IMR-90 (cell line): Measurements from ENCODE around the gene MYLK4. TPM values are rescaled to one million over a fixed set of nuclear protein-coding genes. Genes with fewer than 3 reads are reported as not detected.

Experiments used
- ATAC-seq: fragments of 200-7000 bp; cut with Tn5 transposase; 2 replicates; pipeline ENCODE4 v1.9.1; 2020; ENCODE audit warnings: low read depth, mild to moderate bottlenecking, moderate library complexity
- BruUV-seq: library from RNA; stranded (reverse); fragments of 400-500 nt; replicated peaks from 2 replicates; lab custom pipeline; 2021; lab: Mats Ljungman, UMichigan
- CTCF ChIA-PET: fragments of 300-600 bp; formaldehyde crosslinking; extraction: SDS; loops from one replicate; lab custom pipeline; 2021; ENCODE audit warnings: antibody characterized with exemption; lab: Yijun Ruan, JAX
- POLR2A ChIA-PET: fragments of 300-600 bp; sonication (Branson Sonifier 250); formaldehyde crosslinking; loops from one replicate; lab custom pipeline; 2022; ENCODE audit warnings: antibody characterized with exemption; ENCODE audit not compliant: unreplicated experiment; lab: Charles Lee
- DNase-seq: peaks from one replicate; pipeline ENCODE4 v3.0.0; 2013
- H2AFZ ChIP-seq: replicated peaks from 2 replicates; pipeline ENCODE3; 2013; ENCODE audit warnings: low read length, mild to moderate bottlenecking; ENCODE audit not compliant: poor library complexity
- H2AK5ac ChIP-seq: 2 replicates; pipeline ENCODE4 v1.6.1; 2013; ENCODE audit warnings: low read depth, low read length, inconsistent platforms
- H2AK9ac ChIP-seq: replicated peaks from 2 replicates; pipeline ENCODE3; 2013; ENCODE audit warnings: mild to moderate bottlenecking, low read depth, low read length, moderate library complexity; ENCODE audit not compliant: poor library complexity
- H2BK120ac ChIP-seq: 2 replicates; pipeline ENCODE4 v1.6.1; 2013; ENCODE audit warnings: low read depth, low read length, inconsistent platforms
- H2BK15ac ChIP-seq: 3 replicates; pipeline ENCODE4 v1.6.1; 2013; ENCODE audit warnings: low read depth, low read length, inconsistent platforms
- H2BK20ac ChIP-seq: 2 replicates; pipeline ENCODE4 v1.6.1; 2013; ENCODE audit warnings: low read depth, mild to moderate bottlenecking, inconsistent platforms, low read length, moderate library complexity
- H2BK5ac ChIP-seq: 2 replicates; pipeline ENCODE4 v1.6.1; 2013; ENCODE audit warnings: mild to moderate bottlenecking, low read depth, low read length, inconsistent platforms; ENCODE audit not compliant: poor library complexity, severe bottlenecking
- H3K14ac ChIP-seq: replicated peaks from 2 replicates; pipeline ENCODE4 v1.6.1; 2013; ENCODE audit warnings: low read depth, low read length, inconsistent platforms
- H3K18ac ChIP-seq: 2 replicates; pipeline ENCODE4 v1.6.1; 2013; ENCODE audit warnings: low read depth, low read length, control low read depth
- H3K23ac ChIP-seq: 2 replicates; pipeline ENCODE4 v1.6.1; 2013; ENCODE audit warnings: low read depth, low read length, inconsistent platforms
- H3K27ac ChIP-seq: 2 replicates; pipeline ENCODE4 v1.5.1; 2013; ENCODE audit warnings: mild to moderate bottlenecking, control low read depth, low read length; ENCODE audit not compliant: insufficient read depth
- H3K27me3 ChIP-seq: 2 replicates; pipeline ENCODE4 v1.6.1; 2013; ENCODE audit warnings: low read length; ENCODE audit not compliant: control insufficient read depth, insufficient read depth
- H3K36me3 ChIP-seq: 2 replicates; pipeline ENCODE4 v1.6.1; 2013; ENCODE audit warnings: low read length, mixed read lengths; ENCODE audit not compliant: control insufficient read depth, insufficient read depth
- H3K4ac ChIP-seq: 2 replicates; pipeline ENCODE4 v1.6.1; 2013; ENCODE audit warnings: low read depth, low read length, inconsistent platforms
- H3K4me1 ChIP-seq: 2 replicates; pipeline ENCODE4 v1.6.1; 2013; ENCODE audit warnings: low read length, mixed read lengths; ENCODE audit not compliant: control insufficient read depth, insufficient read depth
- H3K4me2 ChIP-seq: 2 replicates; pipeline ENCODE4 v1.6.1; 2013; ENCODE audit warnings: low read depth, mild to moderate bottlenecking, control low read depth, low read length, moderate library complexity
- H3K4me3 ChIP-seq: 2 replicates; pipeline ENCODE4 v1.5.1; 2013; ENCODE audit warnings: low read depth, mild to moderate bottlenecking, control low read depth, low read length, moderate library complexity; ENCODE audit not compliant: insufficient read depth
- H3K56ac ChIP-seq: 2 replicates; pipeline ENCODE4 v1.6.1; 2013; ENCODE audit warnings: low read length, inconsistent platforms; ENCODE audit not compliant: insufficient read depth; ENCODE audit errors: extremely low read depth
- H3K79me1 ChIP-seq, 2 experiments: 2 replicates each; pipeline ENCODE4 v1.6.1; 2013; ENCODE audit warnings: low read length in 2 of 2, inconsistent platforms in 1 of 2, low read depth in 1 of 2
- H3K9ac ChIP-seq: 2 replicates; pipeline ENCODE4 v1.6.1; 2013; ENCODE audit warnings: low read depth, low read length, control low read depth
- H3K9me1 ChIP-seq: 2 replicates; pipeline ENCODE4 v1.6.1; 2013; ENCODE audit warnings: low read length, inconsistent platforms; ENCODE audit not compliant: insufficient read depth
- H3K9me3 ChIP-seq: 2 replicates; pipeline ENCODE4 v1.6.1; 2013; ENCODE audit warnings: low read length; ENCODE audit not compliant: control insufficient read depth, insufficient read depth
- H4K20me1 ChIP-seq: 2 replicates; pipeline ENCODE4 v1.6.1; 2013; ENCODE audit warnings: low read length, inconsistent platforms; ENCODE audit not compliant: insufficient read depth
- H4K5ac ChIP-seq: 2 replicates; pipeline ENCODE4 v1.6.1; 2013; ENCODE audit warnings: mild to moderate bottlenecking, low read depth, low read length, control low read depth
- H4K8ac ChIP-seq, 2 experiments: 2 replicates each; pipeline ENCODE4 v1.6.1; 2013; ENCODE audit warnings: low read depth in 2 of 2, low read length in 2 of 2, control low read depth in 1 of 2, inconsistent platforms in 1 of 2
- H4K91ac ChIP-seq: 2 replicates; pipeline ENCODE4 v1.6.1; 2013; ENCODE audit warnings: low read depth, low read length, inconsistent platforms; ENCODE audit not compliant: insufficient read depth
- BHLHE40 ChIP-seq: fragments of 150-350 bp; IDR thresholded peaks from 2 replicates; pipeline ENCODE4 v1.6.1; 2016; ENCODE audit warnings: mild to moderate bottlenecking, low read depth, low read length
- CHD1 ChIP-seq: IDR thresholded peaks from 2 replicates; pipeline ENCODE4 v1.6.1; 2012; ENCODE audit warnings: low read depth, low read length, improper control_type of control experiment
- FOS ChIP-seq: fragments of 150-350 bp; IDR thresholded peaks from 2 replicates; pipeline ENCODE4 v1.6.1; 2016; ENCODE audit warnings: low read depth, low read length
- MAFK ChIP-seq: IDR thresholded peaks from 2 replicates; pipeline ENCODE4 v1.6.1; 2012; ENCODE audit warnings: low read depth, low read length, improper control_type of control experiment
- MXI1 ChIP-seq: IDR thresholded peaks from 2 replicates; pipeline ENCODE4 v1.6.1; 2012; ENCODE audit warnings: low read depth, mild to moderate bottlenecking, low read length, moderate library complexity, borderline replicate concordance
- POLR2A ChIP-seq: IDR thresholded peaks from 2 replicates; pipeline ENCODE4 v1.6.1; 2012; ENCODE audit warnings: mild to moderate bottlenecking, low read depth, low read length
- RAD21 ChIP-seq: IDR thresholded peaks from 2 replicates; pipeline ENCODE4 v1.6.1; 2012; ENCODE audit warnings: low read length, improper control_type of control experiment
- RCOR1 ChIP-seq: IDR thresholded peaks from 2 replicates; pipeline ENCODE4 v1.6.1; 2012; ENCODE audit warnings: mild to moderate bottlenecking, low read length, improper control_type of control experiment; ENCODE audit not compliant: insufficient replicate concordance
- SMC3 ChIP-seq: fragments of 150-350 bp; IDR thresholded peaks from 2 replicates; pipeline ENCODE4 v1.6.1; 2016; ENCODE audit warnings: low read depth, mild to moderate bottlenecking, antibody characterized with exemption, low read length, moderate library complexity
- WGBS, 2 experiments: methylation state at CpG; one replicate each; pipeline versions ENCODE4 v1.1.5 to v1.1.7; 2013; ENCODE audit warnings: missing lambda C conversion rate in 2 of 2; ENCODE audit not compliant: insufficient read length in 1 of 2; ENCODE audit errors: extremely low coverage in 2 of 2; 5-methylcytosine and 5-hydroxymethylcytosine counted together
- dilution Hi-C: fragments of 300-500 bp; cut with HindIII; formaldehyde crosslinking; loops from one replicate; pipeline ENCODE4 v1.14.3; 2018; ENCODE audit warnings: low sequenced_read_pairs; ENCODE audit not compliant: unreplicated experiment
- in situ Hi-C: fragments of 300-500 bp; cut with MboI; formaldehyde crosslinking; loops from 3 replicates; pipeline ENCODE4 v1.14.3; 2019; ENCODE audit warnings: low sequenced_read_pairs, inconsistent platforms, mixed read lengths
- intact Hi-C: fragments of 100-400 bp; cut with micrococcal nuclease; formaldehyde crosslinking; loops from 2 replicates; pipeline ENCODE4 v1.10.0; 2022
- polyA plus RNA-seq, 3 experiments: library from polyadenylated mRNA; depleted of rRNA; stranded (reverse); fragments of >200 nt; gene quantifications; 2 replicates each; pipeline ENCODE4 v1.2.3, GENCODE V29; 2012; ENCODE audit warnings: low replicate concordance in 1 of 3
- total RNA-seq: library from RNA; depleted of rRNA; stranded (reverse); fragments of >200 nt; gene quantifications from 2 replicates; pipeline ENCODE4 v1.2.3, GENCODE V29; 2012
- TF ChIP-seq, protein P1 (sequence below): fragments of 150-350 bp; IDR thresholded peaks from 2 replicates; pipeline ENCODE4 v1.6.1; 2017; ENCODE audit warnings: mild to moderate bottlenecking, antibody characterized with exemption, low read length, low read depth
- TF ChIP-seq, protein P2 (sequence below): conservative IDR thresholded peaks from 2 replicates; pipeline ENCODE4 v1.5.1; 2012; ENCODE audit warnings: mild to moderate bottlenecking, low read depth, low read length, improper control_type of control experiment

The MYLK4 gene
- total and polyA plus RNA-seq, 2 of the 4 experiments (the other 2 are of a cell fraction) = under 0.01 to 0.07 TPM

DNA sequence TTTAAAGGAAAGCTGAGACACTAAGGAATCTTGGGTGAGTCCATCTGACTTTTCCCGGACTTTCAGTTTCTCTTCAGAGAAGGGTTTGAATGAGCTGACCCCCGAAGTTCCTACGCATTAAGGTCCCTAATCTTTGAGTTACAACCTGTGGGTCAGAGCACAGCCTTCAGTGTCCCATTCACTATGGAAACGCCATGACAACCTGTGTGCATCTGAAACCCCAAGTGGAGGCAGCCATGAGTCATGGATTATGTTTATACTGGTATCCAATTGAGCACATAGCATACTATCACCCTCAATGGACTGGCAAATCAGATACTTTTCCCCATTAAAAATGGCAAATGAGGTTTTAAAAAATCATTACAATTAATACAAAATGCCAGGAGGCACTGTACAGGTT is 11.4 kb downstream of the MYLK4 start:
- Histone ChIP-seq H3K4me2 (peak overlapping the region; percentile 17; the same call in 1 of the 2 replicates), H4K20me1 (no peaks in the 10 kb centered on the region), H3K56ac (no peak overlapping the region), H3K36me3 (no peaks in the 10 kb centered on the region), H2AFZ (peak overlapping the region; percentile 18), H3K9me1 (no peaks in the 10 kb centered on the region; the same call in 1 of the 2 replicates), H3K4me1 (peaks cover 12% of the 10 kb centered on the region; the same call in 1 of the 2 replicates), H2BK120ac (no peak overlapping the region), H2BK15ac (no peak overlapping the region), H3K4me3 (no peak overlapping the region), H3K9me3 (no peaks in the 10 kb centered on the region), H3K23ac (no peak overlapping the region), H4K8ac (no peak overlapping the region), H3K9ac (no peak overlapping the region), H2AK9ac (no peak overlapping the region), H3K79me1 (no peaks in the 10 kb centered on the region), H4K91ac (no peak overlapping the region), H3K4ac (no peak overlapping the region), H2BK20ac (no peak overlapping the region), H3K27me3 (no peaks in the 10 kb centered on the region), H2AK5ac (no peak overlapping the region), H3K14ac (no peak overlapping the region), H3K18ac (no peak overlapping the region), H4K5ac (no peak overlapping the region), H2BK5ac (no peak overlapping the region), H3K27ac (no peak overlapping the region)
- dilution Hi-C loops = no loop called here
- ChIA-PET POLR2A (interaction anchor here (0.6 kb wide), 1 partner anchor 233 kb away, joined by 6 read pairs; no protein-coding TSS in a partner anchor), CTCF (interaction anchor here (1.8 to 2.4 kb wide), 2 partner anchors 11 to 26 kb away, joined by 5 to 29 read pairs; partner anchors contain the start of genes MYLK4 and WRNIP1)
- no TSS peak for BruUV-seq
- TF ChIP-seq MAFK (no peak), FOS (peak; percentile 70), RAD21 (no peak), BHLHE40 (0 out of 2 replicates have a peak, but pooled peaks have one; percentile 4), POLR2A (no peak), MXI1 (no peak), CHD1 (no peak), RCOR1 (no peak), SMC3 (no peak)
- TF ChIP-seq, protein P1, sequence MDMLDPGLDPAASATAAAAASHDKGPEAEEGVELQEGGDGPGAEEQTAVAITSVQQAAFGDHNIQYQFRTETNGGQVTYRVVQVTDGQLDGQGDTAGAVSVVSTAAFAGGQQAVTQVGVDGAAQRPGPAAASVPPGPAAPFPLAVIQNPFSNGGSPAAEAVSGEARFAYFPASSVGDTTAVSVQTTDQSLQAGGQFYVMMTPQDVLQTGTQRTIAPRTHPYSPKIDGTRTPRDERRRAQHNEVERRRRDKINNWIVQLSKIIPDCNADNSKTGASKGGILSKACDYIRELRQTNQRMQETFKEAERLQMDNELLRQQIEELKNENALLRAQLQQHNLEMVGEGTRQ = no peak
- TF ChIP-seq, protein P2, sequence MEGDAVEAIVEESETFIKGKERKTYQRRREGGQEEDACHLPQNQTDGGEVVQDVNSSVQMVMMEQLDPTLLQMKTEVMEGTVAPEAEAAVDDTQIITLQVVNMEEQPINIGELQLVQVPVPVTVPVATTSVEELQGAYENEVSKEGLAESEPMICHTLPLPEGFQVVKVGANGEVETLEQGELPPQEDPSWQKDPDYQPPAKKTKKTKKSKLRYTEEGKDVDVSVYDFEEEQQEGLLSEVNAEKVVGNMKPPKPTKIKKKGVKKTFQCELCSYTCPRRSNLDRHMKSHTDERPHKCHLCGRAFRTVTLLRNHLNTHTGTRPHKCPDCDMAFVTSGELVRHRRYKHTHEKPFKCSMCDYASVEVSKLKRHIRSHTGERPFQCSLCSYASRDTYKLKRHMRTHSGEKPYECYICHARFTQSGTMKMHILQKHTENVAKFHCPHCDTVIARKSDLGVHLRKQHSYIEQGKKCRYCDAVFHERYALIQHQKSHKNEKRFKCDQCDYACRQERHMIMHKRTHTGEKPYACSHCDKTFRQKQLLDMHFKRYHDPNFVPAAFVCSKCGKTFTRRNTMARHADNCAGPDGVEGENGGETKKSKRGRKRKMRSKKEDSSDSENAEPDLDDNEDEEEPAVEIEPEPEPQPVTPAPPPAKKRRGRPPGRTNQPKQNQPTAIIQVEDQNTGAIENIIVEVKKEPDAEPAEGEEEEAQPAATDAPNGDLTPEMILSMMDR = no peak
- intact Hi-C loops = loop anchor here (2.0 to 5.0 kb wide), 4 partner anchors 25 to 318 kb away; partner anchors contain the start of genes SERPINB1 and WRNIP1
- DNase-seq (peak; percentile 90), ATAC-seq (peak; percentile 83)
- 100% methylated on average over 1 of the region's 4 CpGs; no CpG with 5 or more reads in 1 of the 2 experiments for WGBS, 2 experiments
- in situ Hi-C loops = no loop called here
